Stimulated activated CD4-positive, alpha-beta T cell treated with anti-CD3 and anti-CD28 coated beads, Interleukin-2, amount 100 ng/mL, for 4 hours (primary cell): ENCODE data around the gene NFKBIB.
"Not testable (repeated sequence)": the region's sequence is repeated elsewhere in the genome, so short reads cannot be mapped to it uniquely, and the experiment has no call there.

Experiments
- DNase-seq: peaks from one replicate; pipeline ENCODE4 v3.0.0-alpha.2; 2020; ENCODE audit warnings: low read depth

Gene NFKBIB, protein sequence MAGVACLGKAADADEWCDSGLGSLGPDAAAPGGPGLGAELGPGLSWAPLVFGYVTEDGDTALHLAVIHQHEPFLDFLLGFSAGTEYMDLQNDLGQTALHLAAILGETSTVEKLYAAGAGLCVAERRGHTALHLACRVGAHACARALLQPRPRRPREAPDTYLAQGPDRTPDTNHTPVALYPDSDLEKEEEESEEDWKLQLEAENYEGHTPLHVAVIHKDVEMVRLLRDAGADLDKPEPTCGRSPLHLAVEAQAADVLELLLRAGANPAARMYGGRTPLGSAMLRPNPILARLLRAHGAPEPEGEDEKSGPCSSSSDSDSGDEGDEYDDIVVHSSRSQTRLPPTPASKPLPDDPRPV

GRCh38 chr19:38899447-38900201 lies at the start of gene NFKBIB, which contains the start of gene SIRT2:
TSS of gene NFKBIB (plus strand) at chr19:38899969. CDS start at chr19:38900033, 64 bp downstream.
TSS of gene SIRT2 (minus strand) at chr19:38899618. CDS start at chr19:38899521, 97 bp downstream.
- DNase-seq, result peak; percentile 99

DNA sequence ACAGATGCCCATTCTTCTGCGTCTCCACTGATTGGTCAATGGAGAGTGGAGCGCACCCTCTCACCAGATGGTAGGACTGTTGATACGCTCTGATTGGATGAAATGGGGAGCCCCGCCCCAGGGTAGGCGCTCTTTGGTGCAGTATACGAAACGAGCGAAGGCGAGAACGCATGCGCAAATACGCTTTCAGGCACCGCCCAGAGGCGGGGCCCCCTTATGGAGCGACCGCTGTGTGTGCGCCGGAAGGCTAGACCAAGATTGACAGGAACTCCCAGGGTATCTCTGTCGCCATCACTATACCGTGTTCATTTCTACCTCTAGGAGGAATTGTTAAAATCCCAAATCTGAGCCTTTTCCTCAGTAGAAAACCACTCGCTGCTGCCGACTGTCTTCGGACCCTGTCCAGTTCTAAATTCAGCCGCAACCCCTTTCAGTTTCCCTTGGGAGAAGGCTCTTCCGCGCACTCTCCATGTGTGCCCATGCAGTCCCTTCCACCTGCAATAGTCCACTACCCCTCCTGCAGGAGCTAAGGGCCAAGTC lies 49.3 kb upstream of the NFKBIB start:
- DNase-seq, result peak; percentile 98

GRCh38 chr19:38850976-38851621 lies 48.7 kb upstream of the NFKBIB start:
- no peak for DNase-seq

- DNase-seq, result peak; percentile 89
Measured at GRCh38 chr19:38851622-38852230, 48.0 kb upstream of the NFKBIB start.

DNA sequence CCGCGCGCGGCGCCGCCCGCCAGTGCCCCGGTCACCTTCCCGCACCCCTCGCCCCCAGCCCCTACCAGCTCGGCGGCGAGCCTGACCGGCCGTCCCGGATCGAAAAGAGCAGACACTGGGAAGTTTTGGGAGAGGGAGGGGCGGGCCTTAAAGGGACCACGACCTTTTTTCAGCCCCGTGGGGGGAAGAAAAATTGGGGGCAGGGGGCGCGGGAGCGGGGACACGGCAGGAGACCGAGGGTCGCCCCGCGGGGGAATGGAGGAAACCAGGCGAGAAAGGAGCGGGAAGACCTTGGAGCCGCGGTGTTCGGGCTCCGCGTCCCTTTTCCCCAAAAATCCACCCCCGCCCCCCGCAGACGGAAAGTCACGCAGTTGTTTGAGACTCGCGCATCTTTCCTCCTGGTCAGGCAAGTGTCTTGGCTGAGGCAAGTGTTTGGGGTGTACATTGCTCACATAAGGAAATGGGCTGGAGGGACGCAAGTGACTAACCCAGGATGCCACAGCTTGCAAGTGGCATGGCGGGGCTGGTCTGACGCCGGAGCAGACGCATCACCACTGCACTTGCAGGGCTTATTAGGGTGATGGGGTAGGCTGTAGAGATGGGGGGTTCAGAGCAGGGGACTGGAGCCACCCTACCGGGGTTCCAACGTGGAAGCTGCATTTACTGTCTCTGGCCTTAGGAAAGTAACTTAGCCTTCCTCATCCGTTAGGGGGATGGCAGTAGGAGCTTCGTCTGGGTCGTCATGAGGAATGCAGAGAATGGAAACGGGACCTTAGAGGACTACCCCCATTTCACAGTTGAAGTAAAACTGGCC lies 47.3 kb upstream of the NFKBIB start:
- no peak for DNase-seq

- no peak for DNase-seq
Measured at GRCh38 chr19:38853214-38853613, 46.6 kb upstream of the NFKBIB start.

- not testable (repeated sequence) for DNase-seq
Measured at GRCh38 chr19:38854961-38855360, 44.8 kb upstream of the NFKBIB start.

DNA sequence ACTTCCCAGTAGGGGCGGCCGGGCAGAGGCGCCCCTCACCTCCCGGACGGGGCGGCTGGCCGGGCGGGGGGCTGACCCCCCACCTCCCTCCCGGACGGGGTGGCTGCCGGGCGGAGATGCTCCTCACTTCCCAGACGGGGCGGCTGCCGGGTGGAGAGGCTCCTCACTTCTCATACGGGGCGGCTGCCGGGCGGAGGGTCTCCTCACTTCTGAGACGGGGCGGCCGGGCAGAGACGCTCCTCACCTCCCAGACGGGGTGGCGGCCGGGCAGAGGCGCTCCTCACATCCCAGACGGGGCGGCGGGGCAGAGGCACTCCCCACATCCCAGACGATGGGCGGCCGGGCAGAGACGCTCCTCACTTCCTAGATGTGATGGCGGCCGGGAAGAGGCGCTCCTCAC lies 44.0 kb upstream of the NFKBIB start:
- DNase-seq, result not testable (repeated sequence)

- DNase-seq, result no peak
Measured at GRCh38 chr19:38856813-38857212, 43.0 kb upstream of the NFKBIB start.

DNA sequence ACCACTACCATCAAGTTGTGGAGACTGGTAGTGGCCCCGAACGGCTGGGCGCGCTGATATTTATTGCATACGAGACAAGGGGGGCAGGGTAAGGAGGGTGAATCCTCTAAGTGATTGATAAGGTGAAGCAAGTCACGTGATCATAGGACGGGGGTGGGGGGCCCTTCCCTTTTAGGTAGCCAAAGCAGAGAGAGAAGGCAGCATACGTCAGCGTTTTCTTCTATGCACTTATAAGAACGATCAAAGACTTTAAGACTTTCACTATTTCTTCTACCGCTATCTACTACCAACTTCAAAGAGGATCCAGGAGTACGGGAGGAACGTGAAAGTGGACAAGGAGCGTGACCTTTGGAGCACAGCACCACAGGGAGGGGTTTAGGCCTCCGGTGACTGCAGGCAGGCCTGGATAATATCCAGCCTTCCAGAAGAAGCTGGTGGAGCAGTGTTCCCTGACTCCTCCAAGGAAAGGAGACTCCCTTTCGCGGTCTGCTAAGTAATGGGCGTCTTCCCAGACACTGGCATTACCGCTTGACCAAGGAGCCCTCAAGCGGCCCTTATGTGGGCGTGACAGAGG lies 40.1 kb upstream of the NFKBIB start:
- DNase-seq, result not testable (repeated sequence)

DNA sequence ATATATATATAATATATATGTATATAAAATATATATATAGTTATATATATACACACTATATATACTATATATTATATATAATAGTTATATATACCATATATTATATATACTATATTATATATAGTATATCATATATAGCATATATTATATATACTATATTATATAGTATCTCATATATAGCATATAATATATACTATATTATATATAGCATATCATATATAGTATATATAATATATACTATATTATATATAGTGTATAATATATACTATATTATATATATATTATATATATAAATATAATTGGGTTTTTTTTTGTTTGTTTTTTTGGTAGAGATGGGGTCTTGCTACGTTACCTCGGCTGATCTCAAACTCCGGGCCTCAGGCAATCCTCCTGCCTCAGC lies 38.4 kb upstream of the NFKBIB start:
- DNase-seq, result no peak

DNA sequence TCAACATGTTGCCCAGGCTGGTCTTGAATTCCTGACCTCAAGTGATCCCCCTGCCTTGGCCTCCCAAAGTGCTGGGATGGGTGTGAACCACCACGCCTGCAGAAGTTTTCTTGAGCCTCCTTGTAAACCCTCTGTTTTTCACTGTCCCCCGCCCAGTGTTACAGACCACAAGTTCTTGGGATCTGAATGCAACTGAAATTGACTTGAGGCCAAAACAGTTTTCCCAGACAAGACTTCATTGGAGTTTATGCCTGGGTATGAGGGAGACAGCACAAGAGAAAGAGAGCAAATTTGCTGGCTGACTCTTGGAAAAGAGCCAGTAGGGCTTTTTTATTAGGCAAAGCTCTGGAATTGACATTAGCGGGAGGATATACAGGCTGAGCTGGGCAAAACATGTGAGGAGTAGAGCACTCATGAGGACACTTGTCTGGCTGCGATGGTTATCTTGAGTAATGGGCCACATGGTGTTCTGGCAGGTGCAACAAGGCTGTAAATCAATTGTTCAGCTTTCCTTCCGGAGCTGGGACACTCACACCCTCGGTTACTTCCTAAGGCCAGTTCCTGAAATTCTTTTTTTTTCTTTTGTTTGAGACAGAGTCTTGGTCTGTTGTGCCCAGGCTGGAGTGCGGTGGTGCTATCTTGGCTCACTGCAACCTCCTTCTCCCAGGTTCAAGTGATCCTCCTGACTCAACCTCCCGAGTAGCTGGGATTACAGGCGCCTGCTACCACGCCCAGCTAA lies 37.3 kb upstream of the NFKBIB start:
- no peak for DNase-seq

DNA sequence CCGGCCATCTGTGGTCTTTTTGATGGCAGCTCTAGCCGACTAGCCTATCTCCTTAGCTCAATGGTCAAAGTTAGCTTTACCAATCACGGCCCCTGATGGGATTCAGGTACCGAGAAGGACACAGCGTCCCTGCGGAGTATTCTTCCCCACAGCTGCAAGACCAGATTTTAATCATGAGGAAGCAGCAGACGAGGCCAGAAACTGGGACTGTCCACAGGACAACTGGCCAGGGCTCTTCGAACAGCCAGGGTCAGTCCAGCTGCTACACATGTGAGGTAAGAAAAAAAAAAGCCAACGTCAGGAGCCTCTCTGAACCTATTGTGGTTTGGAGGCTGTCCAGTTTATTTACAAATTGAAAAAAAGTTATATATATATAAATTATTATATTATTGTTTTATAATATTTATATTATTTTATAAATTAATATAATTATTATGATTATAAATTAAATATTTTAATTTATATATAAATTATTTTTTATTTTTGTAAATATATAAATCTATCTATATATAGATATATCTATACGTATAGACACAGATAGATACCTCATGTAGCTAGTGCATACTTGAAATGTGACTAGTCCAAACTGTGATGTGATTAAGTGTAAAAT lies 32.5 kb upstream of the NFKBIB start:
- DNase-seq, result no peak

- DNase-seq, result no peak
Measured at GRCh38 chr19:38868551-38868950, 31.2 kb upstream of the NFKBIB start.

DNA sequence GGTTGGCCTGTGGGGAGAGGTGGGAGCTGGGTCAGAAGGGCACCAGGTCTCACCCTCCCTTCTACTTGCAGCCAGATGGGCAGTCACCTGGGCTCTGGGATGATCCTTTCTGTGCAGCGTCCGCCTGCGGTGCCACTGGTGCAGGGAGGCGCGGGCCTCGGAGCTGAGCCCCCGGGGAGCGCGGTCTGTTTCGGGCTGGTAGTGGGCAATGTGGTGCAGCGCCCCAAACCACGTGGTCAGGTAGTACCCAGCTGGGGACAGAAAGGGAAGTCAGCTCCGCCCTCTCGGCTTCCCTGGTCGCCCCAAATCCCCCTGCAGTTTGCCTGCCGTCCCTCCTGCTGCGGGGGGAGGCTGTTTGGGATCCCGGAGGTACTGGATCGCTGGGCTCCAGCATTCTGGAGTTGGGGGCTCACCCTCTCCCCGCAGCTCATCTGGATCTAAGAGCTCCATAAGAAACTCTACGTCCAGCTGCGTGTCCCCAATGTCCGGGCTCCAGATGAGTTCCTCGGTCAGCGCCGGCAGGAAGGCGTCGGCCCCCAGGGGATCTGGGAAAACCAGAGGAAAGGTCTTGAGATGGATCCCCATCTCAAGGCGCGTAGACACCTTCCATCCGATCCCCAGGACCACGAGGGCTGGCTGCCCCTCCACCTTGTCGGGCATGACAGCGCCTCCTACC lies 30.5 kb upstream of the NFKBIB start:
- no peak for DNase-seq

- peak; percentile 92 for DNase-seq
Measured at GRCh38 chr19:38869836-38870607, 29.7 kb upstream of the NFKBIB start.

- no peak for DNase-seq
Measured at GRCh38 chr19:38870612-38871011, 29.2 kb upstream of the NFKBIB start.

DNA sequence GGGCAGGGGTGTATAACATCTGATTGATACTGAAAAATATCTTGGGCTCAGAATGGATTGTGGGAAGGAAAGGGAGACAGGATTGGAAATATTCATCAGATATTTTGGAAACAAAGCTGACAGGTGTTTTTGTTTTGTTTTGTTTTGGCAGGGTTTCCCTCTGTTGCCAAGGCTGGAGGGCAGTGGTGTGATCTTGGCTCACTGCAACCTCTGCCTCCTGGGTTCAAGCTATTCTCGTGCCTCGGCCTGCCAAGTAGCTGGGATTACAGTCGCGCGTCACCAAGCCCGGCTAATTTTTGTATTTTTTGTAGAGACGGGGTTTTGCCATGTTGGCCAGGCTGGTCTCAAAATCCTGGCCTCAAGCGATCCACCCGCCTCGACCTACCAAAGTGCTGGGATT lies 26.4 kb upstream of the NFKBIB start:
- not testable (repeated sequence) for DNase-seq
